Testis (tissue), 2 donors: Measurements from ENCODE around the gene NTMT2.

Experiments
- POLR2A ChIP-seq: fragments of 450-650 bp; IDR thresholded peaks from one replicate; pipeline ENCODE4 v1.6.1; 2017; ENCODE audit warnings: antibody characterized with exemption, mild to moderate bottlenecking, moderate library complexity
- TF ChIP-seq, protein P1 (sequence below), 3 experiments: fragments of 450-650 bp in 2 of 3; fragments of 200-600 bp in 1 of 3; sonication (generic) in 1 of 3; IDR thresholded peaks; one replicate each; pipeline ENCODE4 v1.5.1; 2016 to 2019; ENCODE audit warnings: antibody characterized with exemption in 3 of 3, mild to moderate bottlenecking in 2 of 3, moderate library complexity in 1 of 3

- no peak for TF ChIP-seq POLR2A
- TF ChIP-seq, protein P1, sequence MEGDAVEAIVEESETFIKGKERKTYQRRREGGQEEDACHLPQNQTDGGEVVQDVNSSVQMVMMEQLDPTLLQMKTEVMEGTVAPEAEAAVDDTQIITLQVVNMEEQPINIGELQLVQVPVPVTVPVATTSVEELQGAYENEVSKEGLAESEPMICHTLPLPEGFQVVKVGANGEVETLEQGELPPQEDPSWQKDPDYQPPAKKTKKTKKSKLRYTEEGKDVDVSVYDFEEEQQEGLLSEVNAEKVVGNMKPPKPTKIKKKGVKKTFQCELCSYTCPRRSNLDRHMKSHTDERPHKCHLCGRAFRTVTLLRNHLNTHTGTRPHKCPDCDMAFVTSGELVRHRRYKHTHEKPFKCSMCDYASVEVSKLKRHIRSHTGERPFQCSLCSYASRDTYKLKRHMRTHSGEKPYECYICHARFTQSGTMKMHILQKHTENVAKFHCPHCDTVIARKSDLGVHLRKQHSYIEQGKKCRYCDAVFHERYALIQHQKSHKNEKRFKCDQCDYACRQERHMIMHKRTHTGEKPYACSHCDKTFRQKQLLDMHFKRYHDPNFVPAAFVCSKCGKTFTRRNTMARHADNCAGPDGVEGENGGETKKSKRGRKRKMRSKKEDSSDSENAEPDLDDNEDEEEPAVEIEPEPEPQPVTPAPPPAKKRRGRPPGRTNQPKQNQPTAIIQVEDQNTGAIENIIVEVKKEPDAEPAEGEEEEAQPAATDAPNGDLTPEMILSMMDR (IDR thresholded peaks at IDR 0.05): no peak
Measured at GRCh38 chr1:170196490-170197236, 50.9 kb downstream of the NTMT2 start.
